ENCODE results near the gene IL23A. TPM values are rescaled to one million over a fixed set of nuclear protein-coding genes. Genes with fewer than 3 reads are reported as not detected.

IL23A gene
- total RNA-seq, 1 experiment from 2014 or later: 0.41 TPM

GRCh38 chr12:56315622-56316473 is 22.8 kb upstream of the IL23A start, which contains the start of gene CNPY2:
TSS of gene CNPY2 (minus strand) at chr12:56315988. CDS start at chr12:56315217, 771 bp downstream.
- ATAC-seq (peak; percentile 97), DNase-seq (ENCODE audit: low read depth, low spot score) (peak; percentile 99)
- in situ Hi-C loops (cut with HindIII; ENCODE audit: low pct_unique_long_range_greater_than_20kb, low sequenced_read_pairs): no loop called here
- ChIA-PET POLR2A (interaction anchor here (0.6 to 1.1 kb wide), 4 partner anchors 16 to 47 kb away, joined by 4 read pairs; partner anchors contain the start of gene APOF), CTCF (interaction anchor here (0.7 to 1.3 kb wide), 4 partner anchors 88 to 149 kb away, joined by 4 to 7 read pairs (median 6); no protein-coding TSS in a partner anchor)
- TF ChIP-seq REST (IDR thresholded peaks at IDR 0.05; ENCODE audit: insufficient read depth in 1 of 2, low read depth in 2 of 2, low read length in 1 of 2) (no peak; a peak in 1 of 4 replicates), TCF7L2 (IDR thresholded peaks at IDR 0.05; ENCODE audit: low read depth, low read length) (peak; percentile 66), CTCF (IDR thresholded peaks at IDR 0.05) (no peak; the same call in 1 of the 2 replicates), SIN3A (IDR thresholded peaks at IDR 0.05; ENCODE audit: borderline replicate concordance, insufficient read depth, low read depth, low read length) (no peak), POLR2AphosphoS5 (IDR thresholded peaks at IDR 0.05; ENCODE audit: low read depth, low read length) (peak; percentile 86)
- no TSS peak for BruUV-seq (replicated peaks)
- Histone ChIP-seq H3K36me3 (ENCODE audit: control insufficient read depth, insufficient read depth, low read length) (peaks cover 4% of the 10 kb centered on the region; the same call in 1 of the 2 replicates), H3K4me1 (ENCODE audit: control insufficient read depth, insufficient read depth, low read length) (peaks cover 4% of the 10 kb centered on the region), H3K27me3 (ENCODE audit: control insufficient read depth, insufficient read depth, low read length) (no peaks in the 10 kb centered on the region), H3K27ac (ENCODE audit: low read length) (peak within 1 kb of the TSS; percentile 97), H3K9me3 (ENCODE audit: control insufficient read depth, insufficient read depth, low read depth, low read length) (no peaks in the 10 kb centered on the region), H3K4me3 (ENCODE audit: low read depth in 2 of 2, low read length in 2 of 2) (peak within 1 kb of the TSS; percentile 85 to 97)
- intact Hi-C loops (cut with micrococcal nuclease; ENCODE audit: unreplicated experiment): loop anchor here (5.0 kb wide), 1 partner anchor 151 kb away; the partner anchor contains the start of gene SPRYD4

- ChIA-PET CTCF (no interaction called here), POLR2A (no interaction called here)
- H3K27me3 ChIP-seq (ENCODE audit: control insufficient read depth, insufficient read depth, low read length): no peaks in the 10 kb centered on the region
- ATAC-seq (no peak), DNase-seq (ENCODE audit: low read depth, low spot score) (no peak)
- in situ Hi-C loops (cut with HindIII; ENCODE audit: low pct_unique_long_range_greater_than_20kb, low sequenced_read_pairs) (no loop called here), intact Hi-C loops (cut with micrococcal nuclease; ENCODE audit: unreplicated experiment) (loop anchor here (5.0 kb wide), 1 partner anchor 150 kb away; the partner anchor contains the start of gene SPRYD4)
- peaks cover 4% of the 10 kb centered on the region for H3K4me1 ChIP-seq (ENCODE audit: control insufficient read depth, insufficient read depth, low read length)
- peaks cover 4% of the 10 kb centered on the region; the same call in 1 of the 2 replicates for H3K36me3 ChIP-seq (ENCODE audit: control insufficient read depth, insufficient read depth, low read length)
- BruUV-seq (replicated peaks): no TSS peak
- TF ChIP-seq TCF7L2 (IDR thresholded peaks at IDR 0.05; ENCODE audit: low read depth, low read length) (no peak), SIN3A (IDR thresholded peaks at IDR 0.05; ENCODE audit: borderline replicate concordance, insufficient read depth, low read depth, low read length) (no peak), CTCF (IDR thresholded peaks at IDR 0.05) (no peak; the same call in 1 of the 2 replicates), POLR2AphosphoS5 (IDR thresholded peaks at IDR 0.05; ENCODE audit: low read depth, low read length) (no peak), REST (IDR thresholded peaks at IDR 0.05; ENCODE audit: insufficient read depth in 1 of 2, low read depth in 2 of 2, low read length in 1 of 2) (no peak)
- no peaks in the 10 kb centered on the region for H3K9me3 ChIP-seq (ENCODE audit: control insufficient read depth, insufficient read depth, low read depth, low read length)
- no peak overlapping the region for H3K4me3 ChIP-seq (ENCODE audit: low read depth in 2 of 2, low read length in 2 of 2)
- no peak overlapping the region for H3K27ac ChIP-seq (ENCODE audit: low read length)
These were observed 21.0 kb upstream of the IL23A start for GRCh38 chr12:56317675-56318074.
